Progenitor cell of endocrine pancreas (in vitro differentiated cells): ENCODE results near the gene MAP7D1. TPM values are rescaled to one million over a fixed set of nuclear protein-coding genes. Genes with fewer than 3 reads are reported as not detected.

Experiments
- DNase-seq: peaks from one replicate; pipeline ENCODE4 v3.0.0; 2021; ENCODE audit warnings: low spot score; ENCODE audit not compliant: unreplicated experiment
- H3K27ac Mint-ChIP-seq: 2 replicates; pipeline ENCODE4 v1.8.0; 2021; ENCODE audit warnings: mild to moderate bottlenecking, moderate library complexity, mixed read lengths
- H3K27me3 Mint-ChIP-seq: 2 replicates; pipeline ENCODE4 v1.8.0; 2021; ENCODE audit warnings: mixed read lengths
- H3K36me3 Mint-ChIP-seq: 2 replicates; pipeline ENCODE4 v1.8.0; 2022; ENCODE audit warnings: mixed read lengths; ENCODE audit not compliant: insufficient read depth
- H3K4me1 Mint-ChIP-seq: 2 replicates; pipeline ENCODE4 v1.8.0; 2021; ENCODE audit warnings: low read depth, mixed read lengths
- H3K4me3 Mint-ChIP-seq: 2 replicates; pipeline ENCODE4 v1.8.0; 2021; ENCODE audit warnings: low read depth, mild to moderate bottlenecking, moderate library complexity, mixed read lengths
- H3K9me3 Mint-ChIP-seq: 2 replicates; pipeline ENCODE4 v1.8.0; 2021; ENCODE audit warnings: low read depth, mixed read lengths
- CTCF ChIP-seq: fragments of 200-600 bp; sonication (generic); IDR thresholded peaks from one replicate; pipeline ENCODE4 v1.5.0; 2021; ENCODE audit warnings: antibody characterized with exemption, mild to moderate bottlenecking; ENCODE audit not compliant: unreplicated experiment
- total RNA-seq: library from RNA; stranded (reverse); gene quantifications from 2 replicates; pipeline ENCODE4 v1.2.1, GENCODE V29; 2021

MAP7D1 gene
- total RNA-seq, 1 donor from 2014 or later: 109 TPM

- H3K4me3 Mint-ChIP-seq: peak overlapping the region; percentile 78
- H3K27ac Mint-ChIP-seq: peak overlapping the region; percentile 96
- TF ChIP-seq CTCF: no peak
- H3K4me1 Mint-ChIP-seq: peaks cover 45% of the 10 kb centered on the region
- H3K36me3 Mint-ChIP-seq: no peaks in the 10 kb centered on the region
- H3K27me3 Mint-ChIP-seq: no peaks in the 10 kb centered on the region
- no peaks in the 10 kb centered on the region for H3K9me3 Mint-ChIP-seq
- no peak for DNase-seq
These were observed 1.6 kb upstream of the MAP7D1 start for GRCh38 chr1:36154335-36154734.

- Mint-ChIP-seq H3K36me3 (no peaks in the 10 kb centered on the region), H3K27me3 (no peaks in the 10 kb centered on the region), H3K4me1 (peaks cover 42% of the 10 kb centered on the region), H3K27ac (peak overlapping the region; percentile 96), H3K4me3 (peak overlapping the region; percentile 78), H3K9me3 (no peaks in the 10 kb centered on the region)
- no peak for DNase-seq
- no peak for TF ChIP-seq CTCF
These were observed 1.1 kb upstream of the MAP7D1 start for GRCh38 chr1:36154765-36155407.

- H3K9me3 Mint-ChIP-seq: no peaks in the 10 kb centered on the region
- H3K36me3 Mint-ChIP-seq: no peaks in the 10 kb centered on the region
- peak overlapping the region; percentile 87 for H3K4me3 Mint-ChIP-seq
- no peak for TF ChIP-seq CTCF
- H3K27ac Mint-ChIP-seq: peak overlapping the region; percentile 96
- peaks cover 39% of the 10 kb centered on the region for H3K4me1 Mint-ChIP-seq
- DNase-seq: peak; percentile 59
- H3K27me3 Mint-ChIP-seq: no peaks in the 10 kb centered on the region
These were observed 562 bp downstream of the MAP7D1 start for GRCh38 chr1:36156329-36157114.

- Mint-ChIP-seq H3K36me3 (no peaks in the 10 kb centered on the region), H3K4me3 (peak overlapping the region; percentile 87), H3K27me3 (no peaks in the 10 kb centered on the region), H3K9me3 (no peaks in the 10 kb centered on the region), H3K4me1 (peaks cover 45% of the 10 kb centered on the region), H3K27ac (peak overlapping the region; percentile 61)
- no peak for TF ChIP-seq CTCF
- no peak for DNase-seq
These were observed 1.3 kb downstream of the MAP7D1 start for GRCh38 chr1:36157115-36157903.
